ENCODE results near the gene TMEM243.

DNA sequence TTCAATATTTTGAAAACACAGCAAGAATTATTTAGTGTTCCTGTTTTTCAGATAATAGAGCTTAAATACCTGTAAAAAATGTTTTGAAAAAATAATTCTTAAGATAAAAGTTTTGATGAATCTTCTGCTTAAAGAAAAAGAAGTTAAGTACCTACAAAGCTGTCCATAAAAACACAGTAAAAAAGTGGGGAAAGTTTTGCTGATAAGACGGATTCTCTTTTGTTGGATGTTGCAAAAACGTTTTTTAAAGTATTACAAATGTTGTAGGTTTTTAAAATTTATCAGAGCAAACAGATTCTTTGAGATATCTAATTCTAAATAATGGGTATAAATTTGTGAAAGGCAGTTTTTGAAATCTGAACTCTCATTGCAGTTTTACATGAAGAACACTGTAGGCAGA lies 55.1 kb downstream of the TMEM243 start:
- no peak for TF ChIP-seq EZH2 (IDR thresholded peaks at IDR 0.05; ENCODE audit: insufficient read depth, poor library complexity, severe bottlenecking)
- no peak for TF ChIP-seq EZH2phosphoT487 (IDR thresholded peaks at IDR 0.05; ENCODE audit: insufficient read depth, low read depth)
